ENCODE results near the gene OPHN1.

Gene OPHN1

GRCh38 chrX:68376373-68376772 lies 56.9 kb downstream of the OPHN1 start:
- POLR2A ChIA-PET, result no interaction called here
- TF ChIP-seq CTCF (IDR thresholded peaks at IDR 0.05; ENCODE audit: control extremely low read depth, extremely low read depth, low read depth, missing control alignments), result no peak
- no peak for DNase-seq (ENCODE audit: extremely low spot score)
- CTCF ChIA-PET, result no interaction called here

- POLR2A ChIA-PET, result no interaction called here
- CTCF ChIA-PET, result no interaction called here
- no peak for TF ChIP-seq CTCF (IDR thresholded peaks at IDR 0.05; ENCODE audit: control extremely low read depth, extremely low read depth, low read depth, missing control alignments)
- DNase-seq (ENCODE audit: extremely low spot score), result no peak
Measured at GRCh38 chrX:68375803-68376202, 57.5 kb downstream of the OPHN1 start.

GRCh38 chrX:68372665-68373064 lies 60.6 kb downstream of the OPHN1 start:
- no peak for DNase-seq (ENCODE audit: extremely low spot score)
- TF ChIP-seq CTCF (IDR thresholded peaks at IDR 0.05; ENCODE audit: control extremely low read depth, extremely low read depth, low read depth, missing control alignments), result no peak
- ChIA-PET CTCF (no interaction called here), POLR2A (no interaction called here)

GRCh38 chrX:68369559-68369958 lies 63.7 kb downstream of the OPHN1 start:
- DNase-seq (ENCODE audit: extremely low spot score), result no peak
- POLR2A ChIA-PET, result no interaction called here
- CTCF ChIA-PET, result no interaction called here
- TF ChIP-seq CTCF (IDR thresholded peaks at IDR 0.05; ENCODE audit: control extremely low read depth, extremely low read depth, low read depth, missing control alignments), result no peak

- no peak for DNase-seq (ENCODE audit: extremely low spot score)
- ChIA-PET POLR2A (no interaction called here), CTCF (no interaction called here)
- TF ChIP-seq CTCF (IDR thresholded peaks at IDR 0.05; ENCODE audit: control extremely low read depth, extremely low read depth, low read depth, missing control alignments), result no peak
Measured at GRCh38 chrX:68365341-68365740, 68.0 kb downstream of the OPHN1 start.

- CTCF ChIA-PET, result no interaction called here
- no peak for DNase-seq (ENCODE audit: extremely low spot score)
Measured at GRCh38 chrX:68363984-68364383, 69.3 kb downstream of the OPHN1 start.

More at GRCh38 chrX:68363984-68364383, 69.3 kb downstream of the OPHN1 start:
- POLR2A ChIA-PET, result no interaction called here
- TF ChIP-seq CTCF (IDR thresholded peaks at IDR 0.05; ENCODE audit: control extremely low read depth, extremely low read depth, low read depth, missing control alignments), result no peak

Measured in GM10248 (cell line).